GM12891 (cell line): ENCODE measurements around the gene ERGIC3.

Source experiments
- PAX5 ChIP-seq: IDR thresholded peaks from 2 replicates; pipeline ENCODE4 v1.6.1; 2011; ENCODE audit warnings: low read length, moderate library complexity, mild to moderate bottlenecking; ENCODE audit not compliant: insufficient read depth, severe bottlenecking
- POU2F2 ChIP-seq: IDR thresholded peaks from 2 replicates; pipeline ENCODE4 v1.6.1; 2011; ENCODE audit warnings: low read depth, mild to moderate bottlenecking, control low read depth, low read length, moderate library complexity
- TAF1 ChIP-seq: IDR thresholded peaks from 2 replicates; pipeline ENCODE4 v1.6.1; 2011; ENCODE audit warnings: low read depth, low read length, control low read depth

DNA sequence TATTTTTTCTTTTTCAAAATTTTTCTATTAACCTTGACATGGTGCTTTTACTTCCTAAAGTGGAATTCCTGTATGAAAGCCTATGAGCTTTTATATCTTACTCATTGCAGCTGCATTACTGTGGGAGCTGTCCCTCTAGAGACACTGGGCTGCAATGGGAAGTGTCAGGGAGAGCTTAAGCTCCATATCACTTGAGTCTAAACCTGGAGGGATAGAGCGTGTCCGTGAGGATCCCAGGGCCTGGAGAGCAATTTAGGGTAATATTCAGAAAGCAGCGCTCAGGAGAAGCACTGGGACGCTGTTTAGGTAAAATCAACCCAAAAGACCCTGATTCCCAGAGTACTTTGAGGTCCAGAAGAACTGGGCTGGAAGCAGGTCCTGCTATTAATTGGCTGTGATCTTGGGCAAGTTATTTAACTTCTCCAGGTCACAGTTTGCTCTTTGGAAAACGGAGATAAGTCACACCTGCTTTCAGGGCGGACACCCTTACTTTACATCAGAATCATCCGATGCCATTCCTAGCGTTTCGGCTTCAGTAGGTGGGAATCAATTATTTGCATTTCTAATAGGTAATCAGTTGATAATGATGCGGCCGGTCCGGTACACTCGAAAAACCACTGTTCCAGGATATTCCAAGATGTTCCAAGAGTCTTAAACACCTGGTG, 628 bp upstream of the ERGIC3 start:
- no peak for TF ChIP-seq TAF1
- no peak for TF ChIP-seq PAX5
- TF ChIP-seq POU2F2, result no peak
